ENCODE results near the gene NAT9.

NAT9 gene

GRCh38 chr17:74742978-74743545, 33.1 kb downstream of the NAT9 start:
- DNase-seq = no peak

- DNase-seq = no peak
Measured at GRCh38 chr17:74742153-74742515, 34.0 kb downstream of the NAT9 start.

- no peak for DNase-seq
Measured at GRCh38 chr17:74740641-74741387, 35.3 kb downstream of the NAT9 start.

DNA sequence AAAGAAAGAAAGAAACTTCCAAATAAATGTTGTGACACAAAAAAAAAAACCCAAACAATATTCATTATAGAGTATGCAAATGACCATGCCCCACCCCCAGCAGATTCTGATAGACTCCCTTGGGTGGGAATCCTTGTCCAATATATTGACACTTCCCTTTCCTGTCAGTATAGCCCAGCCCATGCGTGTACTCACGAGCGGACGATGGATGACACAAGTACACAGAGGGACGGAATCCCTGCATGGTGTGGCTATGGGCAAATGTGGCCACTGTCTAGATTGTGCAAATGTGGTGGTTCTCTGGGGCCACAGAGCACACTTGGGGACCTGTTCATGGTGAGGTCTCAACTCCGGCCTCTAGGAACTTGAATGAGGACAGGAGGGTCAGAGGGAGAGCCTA, 36.0 kb downstream of the NAT9 start:
- no peak for DNase-seq

DNA sequence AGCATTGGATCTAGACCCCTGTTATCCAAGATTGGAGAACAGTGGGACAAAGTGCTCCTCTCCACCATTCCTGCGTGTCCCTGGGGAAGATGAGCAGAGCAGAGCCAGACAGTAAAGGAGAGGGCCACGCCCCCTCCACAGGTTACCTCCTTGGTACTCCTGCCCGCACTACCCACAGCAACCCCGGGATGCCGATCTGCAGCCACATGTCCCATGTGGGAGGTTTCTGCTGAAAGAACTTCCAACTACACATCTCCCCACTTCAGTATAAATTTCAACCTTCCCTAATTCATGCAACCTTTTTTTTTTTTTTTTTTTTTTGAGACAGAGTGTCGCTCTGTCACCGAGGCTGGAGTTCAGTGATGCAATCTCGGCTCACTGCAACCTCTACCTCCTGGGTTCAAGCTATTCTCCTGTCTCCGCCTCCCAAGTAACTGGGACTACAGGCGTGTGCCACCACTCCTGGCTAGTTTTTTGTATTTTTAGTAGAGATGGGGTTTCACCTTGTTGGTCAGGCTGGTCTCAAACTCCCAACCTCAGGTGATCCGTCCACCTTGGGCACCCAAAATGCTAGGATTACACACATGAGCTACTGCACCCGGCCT, 36.8 kb downstream of the NAT9 start:
- DNase-seq = no peak

GRCh38 chr17:74738051-74738996, 37.8 kb downstream of the NAT9 start:
- DNase-seq = no peak

DNA sequence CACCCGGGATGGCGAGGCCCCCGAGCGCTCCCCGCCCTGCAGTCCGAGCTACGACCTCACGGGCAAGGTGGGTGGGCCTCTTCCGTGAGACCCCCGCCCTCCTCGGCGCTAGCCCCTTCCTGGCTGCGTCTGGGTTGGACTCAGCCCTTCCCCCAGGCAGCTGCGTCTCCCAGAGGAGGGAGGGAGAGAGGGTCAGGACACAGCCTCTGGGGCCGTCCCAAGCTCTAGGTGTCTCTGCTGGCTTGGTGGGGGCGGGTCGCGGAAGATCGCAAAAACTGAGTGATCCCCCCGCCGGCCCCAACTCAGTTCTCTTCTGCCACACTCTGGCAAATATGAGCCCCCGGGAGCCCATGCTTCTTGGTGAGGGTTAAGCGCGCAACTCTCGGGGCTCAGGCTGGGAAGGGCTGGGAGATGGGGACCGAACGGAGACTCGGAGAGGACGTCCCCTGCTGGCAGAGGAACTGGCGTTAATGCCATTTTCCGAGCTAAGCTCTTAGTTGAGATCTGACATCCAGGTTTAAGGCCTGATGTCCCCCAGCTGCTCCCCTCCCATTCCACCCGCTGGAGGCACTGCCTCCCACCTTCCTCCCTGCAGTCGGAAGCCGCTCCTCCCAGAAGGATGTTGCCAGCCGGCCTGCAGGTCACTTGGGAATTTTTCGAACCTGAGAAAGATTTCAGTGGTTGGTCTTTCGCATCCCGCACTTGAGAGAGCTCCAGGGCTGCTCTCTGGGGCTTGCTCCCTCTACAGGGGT, 38.7 kb downstream of the NAT9 start:
- DNase-seq = no peak

DNA sequence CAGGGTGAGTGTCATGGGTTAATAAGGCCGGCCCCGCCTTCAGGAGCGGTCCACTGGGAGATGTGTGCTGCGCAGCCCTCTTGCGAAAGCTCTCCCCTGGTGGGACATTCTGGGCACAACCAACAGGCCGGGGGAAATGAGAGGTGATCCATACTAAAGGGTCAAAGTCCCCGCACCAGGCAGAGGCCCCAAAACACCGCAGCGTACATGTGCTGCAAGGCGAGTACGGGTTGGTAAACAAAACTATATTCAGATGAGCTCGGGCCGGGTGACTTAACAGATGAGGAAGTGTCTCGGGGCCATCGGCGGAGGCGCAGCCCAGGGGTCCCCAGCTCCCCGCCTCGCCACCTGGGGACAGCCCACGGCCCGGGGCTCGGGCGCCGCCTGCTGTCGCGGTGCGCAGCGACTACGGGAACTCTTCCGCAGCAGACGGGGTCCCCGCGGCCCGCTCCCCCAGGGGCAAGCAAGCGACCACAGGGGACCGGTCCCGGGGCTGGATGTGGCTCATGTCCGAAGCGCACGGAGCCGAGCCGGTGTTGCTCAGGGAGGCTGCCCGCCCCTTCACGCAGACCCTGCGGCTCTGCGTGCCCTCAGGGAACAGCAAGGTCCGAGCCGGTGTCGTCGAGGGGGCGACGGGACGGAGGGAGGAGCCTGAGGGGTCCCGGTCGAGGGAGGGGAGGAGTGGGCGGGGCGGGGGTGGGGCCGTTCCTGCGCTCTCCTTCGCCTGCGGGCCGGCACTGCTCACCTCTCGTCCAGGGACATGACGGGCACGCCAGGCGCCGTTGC, 39.4 kb downstream of the NAT9 start, which contains the start of gene RAB37:
RAB37 (plus strand) TSS at position 744 of the 786 bp plus-strand sequence; CDS start at position 761, 17 bp downstream.
- DNase-seq = peak; percentile 56

DNA sequence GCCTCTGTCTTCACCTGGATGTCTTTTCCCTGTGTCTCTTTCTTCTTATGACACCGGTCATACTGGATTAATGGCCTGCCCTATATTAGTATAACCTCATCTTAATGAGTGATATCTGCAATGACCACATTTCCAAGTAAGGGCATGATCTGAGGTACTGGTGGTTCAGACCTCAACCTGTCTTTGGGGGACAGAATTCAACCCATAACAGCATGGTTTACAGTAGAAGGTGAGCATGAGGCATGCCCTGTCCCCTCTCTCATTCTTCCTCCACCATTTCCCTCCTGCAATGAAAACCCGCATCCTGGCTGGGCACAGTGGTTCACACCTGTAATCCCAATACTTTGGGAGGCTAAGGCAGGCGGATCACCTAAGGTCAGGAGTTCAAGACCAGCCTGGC, 41.9 kb downstream of the NAT9 start:
- no peak for DNase-seq

- DNase-seq = no peak
Measured at GRCh38 chr17:74733365-74734122, 42.6 kb downstream of the NAT9 start.

GRCh38 chr17:74732042-74732867, 43.9 kb downstream of the NAT9 start:
- no peak for DNase-seq

- no peak for DNase-seq
Measured at GRCh38 chr17:74731347-74731605, 44.9 kb downstream of the NAT9 start.

DNA sequence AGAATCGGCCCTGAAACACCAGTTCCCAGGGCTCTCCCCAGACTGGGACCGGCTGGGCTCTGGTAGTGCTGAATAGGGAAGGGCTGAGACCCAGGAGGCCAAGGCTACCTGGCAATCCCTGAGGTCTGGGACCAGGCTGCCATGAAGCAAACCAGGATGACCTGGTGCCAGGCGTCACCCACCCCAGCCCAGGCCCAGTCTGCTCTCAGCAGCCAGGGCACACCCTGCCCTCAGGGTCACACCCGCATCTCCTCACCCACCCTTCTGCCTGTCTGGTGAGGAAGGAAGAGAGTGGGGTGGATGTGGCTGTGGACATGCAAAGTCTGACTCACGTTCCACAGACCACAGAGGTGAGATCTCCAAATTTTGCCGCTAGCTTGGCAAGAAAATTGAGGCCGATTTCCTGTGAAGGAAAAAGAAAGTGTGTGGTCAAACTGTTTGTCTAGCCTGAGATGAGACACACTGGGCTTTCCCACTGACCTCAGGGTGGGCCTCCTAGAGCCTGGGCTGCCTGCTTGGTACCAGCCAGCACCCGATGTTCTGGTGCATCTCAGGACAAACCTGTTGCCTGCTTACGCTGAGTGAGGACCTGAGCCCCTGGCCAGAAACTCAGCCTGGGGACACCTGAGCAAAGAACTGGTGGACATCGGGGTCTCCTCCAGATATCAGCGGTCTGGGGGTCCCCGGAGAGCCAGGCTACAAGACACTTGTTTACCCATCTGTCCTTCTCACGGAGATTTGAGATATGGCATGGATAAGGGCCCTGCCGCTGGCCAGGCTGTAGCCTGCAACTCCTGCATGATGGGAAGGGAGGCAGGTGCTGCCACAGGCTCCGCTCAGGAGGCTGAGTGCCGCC, 45.4 kb downstream of the NAT9 start:
- no peak for DNase-seq

DNA sequence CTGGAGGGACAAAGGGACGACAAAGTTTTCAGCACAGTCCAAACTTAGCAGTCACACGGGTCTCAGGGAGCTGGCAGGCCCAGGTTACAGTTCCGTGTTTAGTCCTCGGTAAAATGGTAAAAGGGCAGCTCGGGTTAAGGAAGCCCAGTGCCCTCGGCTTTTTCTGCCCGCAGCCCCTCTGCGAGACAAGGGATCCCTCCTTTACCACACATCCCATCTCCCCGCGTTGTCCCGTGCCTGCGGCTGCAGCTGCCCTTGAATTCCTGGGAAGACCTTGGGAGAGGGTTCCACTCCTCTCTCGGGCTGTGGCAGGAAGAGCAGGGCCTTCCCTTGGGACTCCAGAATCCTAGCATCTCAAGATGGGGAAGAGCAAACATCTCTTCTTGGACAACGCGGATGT, 46.3 kb downstream of the NAT9 start:
- DNase-seq = no peak

GRCh38 chr17:74729368-74729767, 46.8 kb downstream of the NAT9 start:
- DNase-seq = no peak

GRCh38 chr17:74728702-74729075, 47.5 kb downstream of the NAT9 start:
- no peak for DNase-seq

DNA sequence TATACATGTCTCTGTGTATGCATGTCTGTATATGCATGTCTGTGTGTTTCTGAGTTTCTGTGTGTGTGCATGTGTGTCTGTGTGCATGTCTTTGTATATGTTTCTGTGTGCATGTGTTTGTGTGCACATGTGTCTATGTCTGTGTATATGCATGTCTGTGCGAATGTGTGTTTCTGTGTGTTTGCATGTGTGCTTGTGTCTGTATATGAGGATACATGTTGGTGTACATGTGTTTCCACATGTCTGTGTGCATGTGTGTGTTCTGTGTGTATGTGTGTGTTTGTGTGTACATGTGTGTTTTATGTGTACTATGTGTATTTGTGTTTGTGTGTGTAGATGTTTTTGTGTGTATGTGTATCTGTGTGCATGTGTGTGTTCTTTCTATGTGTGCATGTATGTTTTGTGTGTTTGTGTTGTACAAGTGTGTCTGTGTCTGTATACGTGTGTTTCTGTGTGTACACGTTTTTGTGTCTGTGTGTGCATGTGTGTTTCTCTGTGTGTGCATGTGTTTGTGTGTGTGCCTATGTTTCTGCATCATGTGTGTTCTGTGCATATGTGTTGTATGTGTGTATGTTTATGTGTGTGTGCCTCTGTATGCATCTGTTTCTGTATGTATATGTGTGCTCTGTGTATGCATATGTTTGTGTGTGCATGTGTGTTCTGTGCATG, 48.0 kb downstream of the NAT9 start:
- DNase-seq = no peak

- no peak for DNase-seq
Measured at GRCh38 chr17:74725111-74725510, 51.0 kb downstream of the NAT9 start.

- DNase-seq = no peak
Measured at GRCh38 chr17:74723891-74724290, 52.3 kb downstream of the NAT9 start.

Data from SIG-M5 (cell line).